ENCODE results near the gene ROR2.
"Not testable (repeated sequence)": the region's sequence is repeated elsewhere in the genome, so short reads cannot be mapped to it uniquely, and the experiment has no call there.

The ROR2 gene

GRCh38 chr9:91809581-91810285 lies 140.3 kb downstream of the ROR2 start:
- intact Hi-C loops (cut with DNase I), result loop anchor here (10.0 kb wide), 1 partner anchor 55 kb away; no protein-coding TSS in a partner anchor
- peak in 3 of 10 donors; percentile 64 to 86 (median 84) for DNase-seq

DNA sequence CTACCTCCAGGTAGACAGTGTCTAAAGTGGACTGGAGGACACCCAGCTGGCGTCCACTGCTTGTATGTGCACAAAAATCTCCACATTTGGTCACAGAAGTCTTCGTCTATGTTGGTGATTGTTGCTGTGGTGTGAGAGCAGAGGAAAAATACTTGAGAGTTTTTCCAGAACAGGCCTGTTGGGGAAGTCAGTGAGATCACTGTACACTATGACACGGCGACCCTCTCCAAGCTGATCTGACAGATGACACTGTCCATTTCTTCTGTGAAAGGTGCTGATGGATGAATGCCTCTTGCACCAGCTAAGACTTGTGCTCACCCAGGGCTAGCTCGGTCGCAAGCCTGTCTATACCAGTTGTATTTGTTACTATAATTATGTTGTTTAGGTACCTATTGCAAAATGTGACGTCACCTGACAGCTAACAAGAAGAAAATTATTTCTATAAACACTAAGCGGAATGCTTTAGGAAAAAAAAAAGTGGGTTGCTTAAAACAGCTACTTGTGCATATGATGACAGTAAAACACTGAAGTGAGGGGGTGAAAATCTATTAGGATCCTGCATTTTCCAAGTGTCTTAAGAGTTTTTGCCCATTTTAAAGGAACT lies 142.3 kb downstream of the ROR2 start:
- intact Hi-C loops (cut with DNase I), result no loop called here
- peak in 1 of 10 donors; percentile 39 for DNase-seq

DNA sequence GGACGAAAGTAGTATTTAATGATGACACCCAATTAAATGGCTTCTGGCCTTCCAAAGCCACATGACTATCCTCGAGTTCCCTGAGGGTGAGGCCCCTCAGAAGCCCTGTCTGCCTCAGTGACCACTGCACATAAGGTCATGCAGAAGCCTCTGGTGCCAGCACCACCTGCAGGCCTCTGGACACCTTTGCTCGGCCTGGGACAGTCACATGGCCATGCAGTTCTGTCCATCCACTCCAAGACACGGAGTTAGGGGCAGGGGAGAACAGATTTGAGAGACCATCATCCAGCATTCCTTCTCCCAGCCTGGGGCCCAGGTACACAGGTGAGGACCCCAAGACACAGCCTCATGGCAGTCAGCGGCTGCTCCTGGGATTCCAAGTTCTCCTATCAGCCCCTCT lies 145.0 kb downstream of the ROR2 start:
- intact Hi-C loops (cut with DNase I), result no loop called here
- DNase-seq, result no peak

- no peak for DNase-seq
These were observed 145.9 kb downstream of the ROR2 start for GRCh38 chr9:91803970-91804752.

GRCh38 chr9:91803151-91803940 lies 146.7 kb downstream of the ROR2 start:
- intact Hi-C loops (cut with DNase I), result no loop called here
- DNase-seq, result no peak

More at GRCh38 chr9:91803970-91804752, 145.9 kb downstream of the ROR2 start:
- intact Hi-C loops (cut with DNase I), result no loop called here

DNA sequence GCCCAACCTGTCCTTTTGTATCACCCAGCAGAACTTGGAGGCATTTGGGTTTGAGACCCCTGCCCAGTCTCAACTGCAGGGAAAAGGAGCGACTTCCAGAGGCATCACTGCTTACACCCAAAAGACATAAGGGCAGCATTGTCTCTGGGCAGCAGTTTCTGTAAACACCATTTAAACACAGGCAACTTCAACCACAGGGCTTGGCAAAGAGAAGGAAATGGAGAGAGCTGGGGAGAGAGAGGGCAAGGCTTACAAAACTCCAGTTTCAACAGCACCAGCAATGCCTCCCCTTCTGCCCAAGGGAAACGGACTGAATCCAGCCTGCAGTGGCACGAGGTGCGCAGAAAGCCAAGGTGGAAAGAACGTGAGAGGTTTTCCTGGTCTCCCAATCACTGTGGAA lies 147.6 kb downstream of the ROR2 start:
- DNase-seq, result no peak
- intact Hi-C loops (cut with DNase I), result no loop called here

DNA sequence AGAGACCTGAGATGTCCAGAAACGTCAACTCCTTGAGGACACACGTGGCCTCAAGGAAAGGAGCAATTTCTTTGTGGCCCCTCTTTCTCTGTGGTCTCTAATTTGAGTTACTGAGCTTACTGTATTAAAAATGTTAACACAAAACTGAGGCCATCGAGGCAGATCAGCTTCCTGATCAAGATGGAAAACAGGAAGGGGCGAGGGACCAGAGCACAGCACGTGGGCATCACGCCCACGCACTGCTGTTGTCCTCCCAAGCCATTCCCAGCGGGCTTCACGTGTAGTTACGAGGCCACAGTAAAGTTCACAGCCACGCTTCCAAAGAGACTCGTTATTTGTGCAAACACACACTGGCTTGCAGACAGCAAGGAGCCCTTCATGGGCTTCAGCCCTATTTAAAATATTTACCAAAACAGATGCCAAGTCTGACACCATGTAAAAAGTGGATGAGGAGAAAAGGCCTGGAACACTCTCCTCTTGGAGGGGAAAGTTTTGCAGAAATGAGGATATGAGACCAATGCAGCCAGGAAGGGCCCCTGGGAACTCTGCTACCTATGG lies 149.5 kb downstream of the ROR2 start:
- DNase-seq, result no peak
- intact Hi-C loops (cut with DNase I), result no loop called here

GRCh38 chr9:91799113-91799744 lies 150.8 kb downstream of the ROR2 start:
- intact Hi-C loops (cut with DNase I), result no loop called here
- peak in 1 of 10 donors; percentile 43 for DNase-seq

- peak in 1 of 10 donors; percentile 29 for DNase-seq
- intact Hi-C loops (cut with DNase I), result not testable (repeated sequence)
These were observed 151.5 kb downstream of the ROR2 start for GRCh38 chr9:91798273-91799112.

DNA sequence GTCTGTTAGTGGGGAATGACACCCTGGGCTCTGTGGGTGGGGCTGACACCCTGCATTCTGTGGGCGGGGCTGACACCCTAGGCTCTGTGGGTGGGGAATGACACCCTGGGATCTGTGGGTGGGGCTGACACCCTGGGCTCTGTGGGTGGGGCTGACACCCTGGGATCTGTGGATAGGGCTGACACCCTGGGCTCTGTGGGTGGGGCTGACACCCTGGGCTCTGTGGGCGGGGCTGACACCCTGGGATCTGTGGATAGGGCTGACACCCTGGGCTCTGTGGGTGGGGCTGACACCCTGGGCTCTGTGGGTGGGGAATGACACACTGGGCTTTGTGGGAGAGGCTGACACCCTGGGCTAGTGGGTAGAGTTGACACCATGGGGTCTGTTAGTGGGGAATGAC lies 152.5 kb downstream of the ROR2 start:
- intact Hi-C loops (cut with DNase I); DNase-seq: not testable (repeated sequence)

GRCh38 chr9:91796516-91796915 lies 153.5 kb downstream of the ROR2 start:
- intact Hi-C loops (cut with DNase I); DNase-seq: not testable (repeated sequence)

DNA sequence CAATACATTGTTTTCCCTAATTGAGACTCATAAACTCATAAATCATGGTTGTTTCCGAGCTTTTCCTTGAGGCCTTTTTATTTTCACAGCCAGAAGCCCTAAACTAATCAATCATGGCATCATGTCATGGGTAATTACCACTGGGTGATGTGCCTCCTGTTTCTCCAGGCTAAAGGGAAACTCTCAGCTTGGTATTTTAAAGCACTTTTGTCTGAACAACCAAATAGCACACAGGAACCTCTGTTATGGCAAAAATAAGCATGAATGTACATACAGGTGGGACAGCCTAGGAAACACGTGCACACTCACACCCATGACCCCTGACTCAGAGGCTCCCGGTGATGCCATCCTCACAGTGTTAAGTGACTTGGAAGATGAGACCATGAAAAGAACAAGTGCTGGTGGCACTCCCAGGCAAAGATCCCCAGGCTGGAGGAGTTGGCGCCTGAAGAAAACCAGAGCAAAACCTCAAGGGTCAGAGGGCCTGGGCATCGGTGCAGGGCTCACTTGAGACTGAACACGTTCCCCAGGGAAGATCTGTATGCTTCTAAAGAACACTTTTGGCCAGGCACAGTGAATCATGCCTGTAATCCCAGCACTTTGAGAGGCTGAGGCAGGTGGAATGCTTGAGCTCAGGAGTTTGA lies 154.3 kb downstream of the ROR2 start:
- DNase-seq, result no peak
- intact Hi-C loops (cut with DNase I), result no loop called here

GRCh38 chr9:91793371-91793770 lies 156.7 kb downstream of the ROR2 start:
- DNase-seq; intact Hi-C loops (cut with DNase I): not testable (repeated sequence)

DNA sequence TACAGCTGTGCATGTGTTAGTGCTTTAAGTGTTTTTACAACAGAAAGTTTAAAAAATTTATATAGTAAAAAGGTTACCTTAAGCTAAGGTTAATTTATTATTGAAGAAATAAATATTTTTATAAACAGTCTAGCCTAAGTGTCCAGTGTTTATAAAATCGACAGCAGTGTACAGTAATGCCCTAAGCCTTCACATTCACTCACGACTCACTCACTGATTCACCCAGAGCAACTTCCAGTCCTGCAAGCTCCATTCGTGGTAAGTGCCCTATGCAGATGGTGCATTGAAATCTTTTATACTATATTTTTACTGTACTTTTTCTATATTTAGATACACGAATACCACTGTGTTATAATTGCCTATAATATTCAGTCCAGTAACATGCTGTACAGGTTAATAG lies 159.1 kb downstream of the ROR2 start:
- no peak for DNase-seq

GRCh38 chr9:91789941-91790340 lies 160.1 kb downstream of the ROR2 start:
- intact Hi-C loops (cut with DNase I), result no loop called here
- no peak for DNase-seq

More for the DNA sequence above, 159.1 kb downstream of the ROR2 start:
- intact Hi-C loops (cut with DNase I), result no loop called here

- DNase-seq, result no peak
- intact Hi-C loops (cut with DNase I), result no loop called here
These were observed 162.1 kb downstream of the ROR2 start for GRCh38 chr9:91787931-91788330.

DNA sequence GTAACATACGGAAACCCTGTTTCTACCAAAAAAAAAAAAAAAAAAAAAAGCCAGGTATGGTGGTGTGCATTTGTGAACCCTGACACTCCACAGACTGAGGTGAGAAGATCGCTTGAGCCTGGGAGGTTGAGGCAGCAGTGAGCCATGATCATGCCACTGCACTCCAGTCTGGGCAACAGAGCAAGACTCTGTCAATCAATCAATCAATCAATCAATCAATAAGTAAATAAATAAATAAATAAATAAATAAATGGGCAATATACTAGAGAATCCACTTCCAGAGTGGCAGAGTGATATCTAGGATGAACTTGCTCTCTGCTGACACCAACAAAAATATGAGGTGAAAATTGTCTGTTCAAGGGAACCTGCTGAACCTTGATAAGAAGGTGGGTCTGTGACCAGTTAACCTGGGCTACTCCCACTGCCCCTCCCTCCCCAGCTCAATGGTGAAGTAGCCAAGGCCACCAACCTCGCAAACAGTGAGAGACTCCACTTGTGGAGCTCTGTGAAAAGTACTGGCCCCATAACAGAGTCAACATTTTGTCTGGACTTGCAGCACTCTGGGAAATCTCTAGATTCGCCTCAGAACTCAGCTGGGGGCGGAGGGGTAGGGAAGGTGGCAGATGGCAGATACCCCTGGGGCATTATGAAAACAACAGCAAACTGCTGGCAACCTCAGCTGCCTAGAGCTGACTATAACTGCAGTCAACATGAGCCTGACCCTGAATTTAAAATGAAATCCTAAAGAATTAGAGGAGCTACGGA lies 163.7 kb downstream of the ROR2 start:
- DNase-seq, result no peak
- intact Hi-C loops (cut with DNase I), result no loop called here

DNA sequence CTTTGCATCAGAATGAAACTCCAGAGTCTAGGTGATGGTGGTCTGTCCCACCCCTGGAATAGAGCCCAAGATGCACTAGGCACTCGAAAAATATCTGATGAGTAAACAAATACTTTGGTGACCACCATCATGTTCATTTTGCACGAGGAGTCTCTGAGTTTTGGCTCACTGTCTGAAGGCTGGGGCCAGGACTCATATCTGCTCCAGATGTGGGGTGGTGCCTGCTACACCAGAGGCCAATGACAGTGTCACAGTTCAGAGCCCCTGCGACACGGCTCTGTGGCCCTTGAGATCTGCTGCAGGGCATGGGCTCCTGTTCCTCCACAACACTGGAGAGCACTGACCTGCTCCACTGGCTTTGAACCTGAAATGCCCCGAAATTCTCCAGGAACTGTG lies 164.6 kb downstream of the ROR2 start:
- intact Hi-C loops (cut with DNase I), result no loop called here
- no peak for DNase-seq
